ENCODE data around the gene PIK3CA.

GRCh38 chr3:179229177-179229576 is 81.0 kb downstream of the PIK3CA start:
- no peak for TF ChIP-seq CTCF (conservative IDR thresholded peaks at IDR 0.05; ENCODE audit: low read length)
- no peak for TF ChIP-seq EZH2phosphoT487 (IDR thresholded peaks at IDR 0.05; ENCODE audit: borderline replicate concordance, low read depth, low read length)

Measured in OCI-LY7 (cell line).